Fibroblast of skin of back (primary cell): ENCODE measurements around the gene FGFR4. TPM values are rescaled to one million over a fixed set of nuclear protein-coding genes. Genes with fewer than 3 reads are reported as not detected.
"Not testable (repeated sequence)": the region's sequence is repeated elsewhere in the genome, so short reads cannot be mapped to it uniquely, and the experiment has no call there.

Experiments used
- DNase-seq: peaks from one replicate; pipeline ENCODE4 v3.0.0-alpha.2; 2013
- polyA plus RNA-seq, 2 experiments: library from polyadenylated mRNA; unstranded; fragments of 120-200 nt; gene quantifications; one replicate each; pipeline ENCODE4 v1.2.1, GENCODE V29; 2013; ENCODE audit not compliant: insufficient read length in 2 of 2

The FGFR4 gene
- 0.42 TPM for polyA plus RNA-seq (2013, experiment 1 of 2; ENCODE audit: insufficient read length)
- polyA plus RNA-seq (2013, experiment 2 of 2; ENCODE audit: insufficient read length): 0.29 TPM

DNA sequence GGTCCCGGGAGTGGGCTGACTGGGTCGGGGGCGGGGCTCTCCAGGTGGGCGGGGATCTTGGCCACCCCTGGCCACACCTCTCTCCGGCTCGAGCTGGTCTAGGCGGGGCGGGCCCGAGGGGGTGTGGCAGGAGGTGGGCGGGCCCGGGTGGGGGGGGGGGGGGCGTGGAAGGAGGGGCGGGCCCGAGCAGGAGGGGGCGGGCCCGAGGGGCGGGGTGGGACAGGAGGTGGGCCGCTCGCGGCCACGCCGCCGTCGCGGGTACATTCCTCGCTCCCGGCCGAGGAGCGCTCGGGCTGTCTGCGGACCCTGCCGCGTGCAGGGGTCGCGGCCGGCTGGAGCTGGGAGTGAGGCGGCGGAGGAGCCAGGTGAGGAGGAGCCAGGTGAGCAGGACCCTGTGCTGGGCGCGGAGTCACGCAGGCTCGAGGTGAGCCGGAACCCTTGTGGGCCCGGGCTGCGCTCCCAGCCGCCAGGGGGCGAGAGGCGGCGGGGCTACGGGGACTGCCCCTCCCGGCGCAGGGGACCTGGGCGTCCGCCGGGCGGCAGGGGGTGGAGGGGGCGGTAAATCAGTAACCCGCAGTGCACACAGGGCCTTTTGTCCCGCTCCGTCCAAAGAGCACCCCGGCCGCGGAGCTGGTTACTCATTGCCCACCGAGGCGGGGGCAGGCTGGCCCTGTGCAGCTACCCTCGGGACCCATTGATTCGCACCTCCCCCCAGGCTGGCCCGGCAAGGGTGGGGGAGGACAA, at the start of gene FGFR4:
FGFR4 (plus strand) TSS at position 262 of the 744 bp plus-strand sequence. CDS start 2,688 bp downstream, outside the sequence.
- DNase-seq: peak; percentile 49

DNA sequence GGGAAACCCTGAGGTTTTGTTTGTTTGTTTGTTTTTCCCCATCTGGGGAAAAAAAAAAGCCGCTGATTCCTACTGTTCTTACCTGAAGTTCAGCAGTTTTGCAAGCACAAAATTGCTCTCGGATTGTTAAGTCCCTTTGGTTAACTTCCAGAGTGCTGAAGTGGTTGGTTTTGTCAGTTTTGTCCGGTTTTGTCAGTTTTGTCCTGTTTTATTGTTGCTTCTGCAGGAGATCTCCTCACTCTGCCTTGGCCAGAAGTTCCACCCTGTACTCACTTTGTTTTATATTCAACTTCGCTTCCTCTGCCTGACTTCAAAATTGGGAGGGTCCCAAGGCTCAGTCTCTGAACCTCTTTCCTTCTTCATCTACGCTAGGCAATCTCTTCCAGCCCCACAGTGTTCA, 49.8 kb upstream of the FGFR4 start:
- no peak for DNase-seq

DNA sequence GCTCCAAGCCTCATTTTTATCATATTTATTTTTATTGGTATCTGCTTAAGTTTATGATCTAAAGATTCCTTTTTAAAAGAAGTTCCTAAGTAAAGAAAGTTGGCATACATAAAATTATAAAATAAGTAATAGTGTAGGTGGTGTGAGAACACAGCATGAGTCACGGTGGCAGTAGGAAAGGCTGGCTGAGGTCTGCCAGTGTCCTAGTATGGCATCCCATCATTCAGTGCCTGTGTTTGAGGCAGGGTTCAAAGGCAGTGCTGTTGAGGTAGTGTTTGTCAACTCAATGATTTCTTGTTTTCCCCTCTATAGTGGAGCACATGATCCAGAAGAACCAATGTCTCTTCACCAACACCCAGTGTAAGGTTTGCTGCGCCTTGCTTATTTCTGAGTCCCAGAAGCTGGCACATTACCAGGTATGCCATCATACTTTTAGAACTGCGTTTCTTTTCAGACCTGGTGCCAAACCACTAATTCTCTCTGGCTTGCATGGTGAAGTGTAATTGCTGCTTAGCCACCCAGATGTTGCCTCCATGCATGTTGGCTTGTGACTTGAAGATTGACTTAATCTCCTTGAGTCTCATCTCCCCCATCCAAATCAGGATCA, 45.8 kb upstream of the FGFR4 start:
- peak; percentile 13 for DNase-seq

DNA sequence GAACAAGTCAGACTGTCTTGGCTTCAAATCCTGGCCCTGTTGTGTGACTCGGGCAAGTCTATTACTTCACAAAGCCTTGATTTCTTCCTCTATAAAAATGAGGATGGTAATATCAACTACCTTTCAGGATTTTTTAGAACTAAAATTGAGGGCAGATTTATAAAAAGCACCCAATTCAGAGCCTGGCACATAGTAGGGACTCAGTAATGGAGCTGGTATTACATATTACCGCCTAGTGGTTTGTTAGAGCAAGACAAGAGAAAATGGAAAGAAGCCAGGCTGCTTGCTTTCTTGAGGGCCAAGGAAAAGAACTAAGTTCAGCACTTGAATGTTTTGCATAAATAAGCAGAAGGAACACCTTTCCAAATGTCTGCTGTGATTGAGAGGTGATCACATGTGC, 44.8 kb upstream of the FGFR4 start:
- no peak for DNase-seq

DNA sequence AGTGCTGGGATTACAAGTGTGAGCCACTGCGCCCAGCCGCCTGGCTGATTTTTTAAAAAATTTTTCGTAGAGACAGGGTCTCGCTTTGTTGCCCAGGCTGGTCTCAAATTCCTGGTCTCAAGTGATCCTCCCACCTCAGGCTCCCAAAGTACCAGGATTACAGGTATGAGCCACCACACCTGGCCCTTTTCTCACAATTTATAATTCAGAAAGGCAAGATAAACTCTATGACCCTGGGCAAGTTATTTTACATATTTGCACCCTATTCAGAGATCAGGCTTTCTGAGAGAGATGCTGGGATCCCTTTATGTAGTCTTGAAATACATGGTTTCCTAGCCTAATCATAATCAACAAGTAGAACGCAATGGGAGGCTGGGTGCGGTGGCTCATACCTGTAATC, 43.6 kb upstream of the FGFR4 start:
- DNase-seq: no peak

DNA sequence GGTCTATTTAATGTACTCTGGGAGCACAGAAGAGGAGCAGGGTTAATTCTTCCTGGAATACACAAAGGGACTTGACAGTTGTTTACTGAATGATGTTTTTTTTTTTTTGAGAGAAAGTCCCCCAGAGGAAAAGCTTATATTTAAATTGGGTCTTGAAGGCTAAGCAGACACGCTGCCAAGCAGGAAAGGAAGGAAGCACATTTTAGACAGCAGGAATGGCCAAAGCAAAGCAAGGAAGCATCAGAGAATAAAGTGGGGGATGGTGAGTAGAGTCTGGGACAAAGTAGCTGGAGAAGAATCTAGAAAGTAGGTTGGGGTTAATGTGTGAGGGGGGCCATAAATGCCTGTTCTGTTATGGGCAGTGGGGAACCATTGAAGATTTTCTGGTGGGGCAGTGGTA, 42.8 kb upstream of the FGFR4 start:
- no peak for DNase-seq

DNA sequence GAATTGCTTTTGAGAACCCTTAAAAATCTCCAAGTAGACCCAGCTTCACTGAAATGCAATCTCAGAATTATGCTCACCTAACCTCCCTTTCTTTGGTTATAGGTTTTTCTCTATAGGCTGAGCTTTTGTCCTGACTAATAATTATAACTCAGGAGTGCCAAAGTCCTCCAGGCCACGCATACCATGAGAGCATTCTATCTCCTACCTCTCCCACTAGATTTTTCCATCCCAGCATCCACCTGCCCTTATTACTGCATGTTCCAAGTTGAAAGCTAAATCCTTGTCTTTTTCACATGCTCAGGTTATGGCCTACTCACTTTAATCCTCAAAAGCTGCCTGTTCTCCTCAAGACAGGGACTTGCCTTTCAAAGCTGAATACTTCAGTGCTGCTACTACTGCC, 42.1 kb upstream of the FGFR4 start:
- no peak for DNase-seq

DNA sequence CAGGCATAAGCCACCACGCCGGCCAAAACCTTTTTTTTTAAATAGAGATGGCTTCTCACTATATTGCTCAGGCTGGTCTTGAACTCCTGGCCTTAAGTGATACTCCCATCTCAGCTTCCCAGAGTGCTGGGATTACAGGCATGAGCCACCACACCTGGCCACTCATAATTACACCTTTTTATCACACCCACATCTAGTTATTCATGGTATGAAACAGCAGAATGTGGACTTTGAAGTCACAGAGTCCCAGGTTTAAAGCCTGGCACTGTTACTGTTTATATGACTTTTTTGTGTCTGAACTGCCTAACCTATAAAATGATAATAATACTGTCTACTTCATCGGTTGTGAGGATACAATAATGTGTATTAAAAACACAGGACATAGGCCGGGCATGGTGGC, 41.1 kb upstream of the FGFR4 start:
- no peak for DNase-seq

DNA sequence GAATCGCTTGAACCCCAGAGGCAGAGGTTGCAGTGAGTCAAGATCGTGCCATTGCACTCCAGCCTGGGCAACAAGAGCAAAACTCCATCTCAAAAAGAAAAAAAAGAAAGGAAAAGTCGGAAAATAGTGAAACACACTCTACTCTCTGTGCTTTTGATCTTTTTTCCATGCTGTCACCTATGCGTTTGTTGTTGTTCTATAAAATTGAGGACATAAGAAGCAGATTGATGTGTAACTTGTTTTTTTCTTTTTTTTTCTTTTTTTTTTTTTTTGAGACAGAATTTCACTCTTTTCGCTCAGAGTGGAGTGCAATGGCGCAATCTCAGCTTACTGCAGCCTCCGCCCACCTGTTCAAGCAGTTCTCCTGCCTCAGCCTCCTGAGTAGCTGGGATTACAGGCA, 38.2 kb upstream of the FGFR4 start:
- DNase-seq: not testable (repeated sequence)

DNA sequence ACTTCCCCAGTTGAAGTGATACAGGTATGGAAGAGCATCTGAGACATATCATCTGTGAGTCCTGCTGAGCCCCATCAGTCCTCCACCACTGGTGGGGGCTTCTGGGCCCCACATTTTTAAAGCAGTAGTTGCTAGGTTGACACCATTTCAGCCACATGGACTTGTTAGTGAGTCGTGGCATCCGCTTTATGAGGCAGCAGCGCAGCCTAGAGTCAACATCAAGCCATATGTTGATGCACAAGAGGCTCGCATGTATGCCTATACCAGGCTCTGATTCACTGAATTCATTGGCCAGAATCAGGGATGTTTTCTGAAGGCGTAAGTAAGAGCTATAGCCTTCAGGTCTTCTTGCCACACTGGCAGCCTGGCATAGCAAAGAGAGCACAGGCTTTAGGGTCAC, 37.4 kb upstream of the FGFR4 start:
- DNase-seq: no peak

DNA sequence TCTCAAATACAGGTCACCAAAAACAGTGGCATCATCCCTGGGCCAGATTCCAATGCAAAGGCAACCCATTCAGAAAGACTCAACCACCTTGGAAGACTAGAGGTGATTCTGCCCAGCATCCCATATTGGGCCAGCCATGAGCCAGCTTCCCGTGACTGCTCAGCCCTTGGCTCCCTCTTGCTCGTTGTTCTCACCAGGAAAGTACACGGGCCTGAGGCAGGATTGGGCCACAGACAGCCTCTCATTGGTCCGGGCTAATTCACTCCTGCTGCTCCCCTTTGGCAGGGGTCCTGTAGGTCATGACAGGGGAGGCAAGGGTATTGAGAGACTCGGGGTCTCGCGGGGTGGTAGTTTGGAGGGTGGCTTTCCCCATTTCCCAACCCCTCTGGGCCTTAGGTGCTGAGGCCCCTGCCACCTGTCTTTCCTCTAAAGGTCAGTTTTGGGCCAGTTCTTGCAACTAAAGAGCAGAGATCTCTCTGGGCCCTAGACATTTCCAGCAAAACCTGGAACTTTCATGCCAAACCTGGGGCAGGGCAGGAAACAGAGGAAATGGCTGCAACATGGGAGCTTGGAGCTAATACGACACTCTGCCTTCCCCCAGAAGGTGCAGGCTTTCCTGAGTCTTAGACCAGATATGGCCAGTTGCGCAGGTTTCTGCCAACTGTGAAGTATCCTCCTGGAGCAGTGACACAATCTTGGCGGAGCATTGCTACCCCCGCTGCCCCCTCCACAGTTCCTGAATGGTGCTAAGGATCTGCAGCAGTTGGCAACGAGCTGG, 22.0 kb upstream of the FGFR4 start:
- no peak for DNase-seq

DNA sequence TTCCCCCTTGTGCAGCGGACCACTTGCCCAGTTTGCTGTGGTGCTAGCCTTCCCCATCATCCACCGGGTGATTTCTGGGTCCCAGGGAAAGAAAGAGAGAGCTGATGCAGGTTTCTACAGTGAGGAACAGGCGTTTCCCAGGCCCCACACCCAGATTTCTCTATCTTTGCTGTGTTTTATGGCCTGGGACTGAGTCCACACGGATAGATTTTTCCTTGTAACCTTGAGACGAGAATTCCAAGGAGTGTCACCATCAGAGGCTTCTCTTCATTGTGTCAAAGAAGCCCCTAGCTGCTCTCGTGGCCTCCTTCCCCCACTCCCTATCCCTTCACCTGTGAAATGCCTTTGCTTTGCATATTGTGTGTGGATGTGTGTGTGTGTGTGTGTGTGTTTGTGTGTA, 21.2 kb upstream of the FGFR4 start:
- no peak for DNase-seq

DNA sequence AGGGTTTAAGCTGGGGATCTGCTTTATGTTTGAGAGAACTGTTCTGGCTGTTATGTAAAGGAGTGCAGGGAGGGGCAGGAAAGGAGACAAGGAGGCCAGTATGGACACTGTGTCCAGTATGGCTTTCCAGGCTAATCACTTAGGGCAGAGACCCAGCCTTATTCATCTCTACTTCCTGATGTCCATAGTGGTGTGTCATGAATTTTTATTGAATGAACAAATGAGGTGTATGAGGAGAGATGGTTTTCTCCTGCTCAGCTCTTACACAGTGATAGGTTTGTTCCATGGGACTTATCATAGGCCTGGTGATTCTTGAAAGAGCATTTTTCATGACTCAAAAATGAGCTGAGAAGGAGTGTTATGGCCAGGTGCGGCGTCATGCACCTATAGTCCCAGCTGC, 20.5 kb upstream of the FGFR4 start:
- DNase-seq: no peak

DNA sequence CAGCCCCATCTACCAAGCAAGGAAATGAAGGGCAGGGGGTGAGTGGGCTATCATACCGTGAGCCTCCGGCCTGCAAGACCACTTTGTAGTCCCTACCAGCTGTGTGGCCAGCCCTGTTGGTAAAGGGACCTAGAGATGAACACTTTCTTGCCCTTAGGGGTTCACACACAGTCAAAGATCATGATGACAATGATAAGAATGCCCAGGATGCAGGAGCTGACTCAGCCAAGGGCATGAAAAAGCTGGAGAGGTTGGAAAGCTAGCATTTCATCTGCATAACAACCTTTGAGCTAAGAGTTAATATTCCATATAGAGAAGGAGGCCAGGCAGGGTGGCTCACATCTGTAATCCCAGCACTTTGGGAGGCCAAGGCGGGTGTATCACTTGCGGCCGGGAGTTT, 19.2 kb upstream of the FGFR4 start:
- no peak for DNase-seq

DNA sequence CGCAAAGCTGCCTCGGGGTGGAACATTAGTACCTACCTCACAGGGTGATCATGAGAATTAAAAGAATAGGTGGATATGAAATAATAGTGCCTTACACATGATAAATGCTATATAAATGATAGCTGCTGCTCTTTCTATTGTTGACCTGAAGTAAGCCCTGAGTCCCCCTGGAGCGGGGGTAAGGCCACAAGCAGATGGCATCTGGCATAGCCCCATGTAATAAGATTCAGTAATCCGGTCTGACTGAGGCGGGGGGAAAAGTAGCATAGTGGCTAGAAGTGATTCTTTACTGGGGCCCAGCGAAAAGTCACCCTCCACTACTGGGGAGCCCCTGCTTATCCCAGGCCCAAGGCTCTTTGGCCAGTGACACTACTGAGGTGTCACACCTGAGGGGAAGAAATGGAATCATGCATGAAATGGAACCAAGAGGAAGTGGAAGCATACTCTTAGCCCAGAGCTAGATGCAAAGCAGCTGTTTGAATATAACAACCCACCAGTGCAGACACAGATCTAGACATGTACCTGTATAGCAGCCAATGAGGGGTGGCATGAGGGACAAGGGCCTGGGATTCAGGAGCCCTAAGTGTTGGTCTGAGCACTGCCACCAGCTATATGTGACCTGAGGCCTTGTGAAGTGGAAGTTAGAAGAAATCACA, 16.1 kb upstream of the FGFR4 start:
- no peak for DNase-seq

DNA sequence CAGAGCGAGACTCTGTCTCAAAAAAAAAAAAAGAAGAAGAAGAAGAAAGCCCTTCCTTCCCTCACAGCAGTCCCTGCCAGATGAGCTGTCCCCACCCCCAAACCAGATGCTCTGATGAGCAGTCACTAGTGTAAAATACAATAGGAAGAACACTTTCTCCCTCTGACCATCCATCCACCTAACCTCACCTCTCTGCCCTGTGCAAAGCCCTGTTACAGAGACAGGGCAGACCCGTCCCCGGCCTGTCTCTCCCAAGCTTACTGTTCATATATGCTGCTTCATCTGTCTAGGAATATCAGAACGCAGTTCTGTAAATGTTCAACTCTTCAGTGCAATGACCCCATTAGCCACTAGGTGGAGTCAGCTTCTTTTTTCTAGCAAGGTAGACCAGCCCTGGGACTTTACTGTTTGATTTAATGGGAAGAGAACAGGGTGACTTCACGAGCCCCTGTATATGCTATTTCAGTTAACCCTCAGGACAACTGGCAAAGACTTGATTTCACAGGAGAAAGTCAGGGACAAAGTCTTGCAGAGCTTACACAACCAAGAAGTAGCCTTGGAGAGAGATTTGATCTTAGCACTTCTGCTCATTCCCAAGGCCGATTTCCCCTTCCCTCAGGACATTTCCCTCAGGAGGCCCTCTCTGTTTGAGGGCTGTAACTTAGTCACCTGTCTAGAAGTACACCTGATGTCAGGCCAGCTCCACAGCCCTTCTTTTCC, 14.9 kb upstream of the FGFR4 start:
- DNase-seq: peak; percentile 83

DNA sequence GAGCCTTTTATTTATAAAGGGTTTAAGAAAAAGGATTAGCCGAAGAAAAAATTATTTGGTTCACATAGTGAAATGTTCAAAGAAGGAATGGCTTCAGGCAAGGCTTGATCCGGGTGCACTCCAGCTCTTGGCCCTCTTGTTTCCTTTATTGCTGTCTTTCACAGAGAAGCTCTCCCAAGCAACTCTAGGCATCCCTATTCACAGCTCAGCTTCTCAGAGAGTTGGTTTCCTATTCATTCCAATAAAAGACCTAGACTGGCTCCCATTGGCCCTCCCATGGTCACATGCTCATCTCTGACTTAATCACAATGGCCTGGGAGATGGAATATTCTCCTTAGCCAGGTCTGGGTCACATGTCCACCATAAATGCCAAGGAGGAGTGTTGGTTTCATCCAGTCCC, 9.4 kb upstream of the FGFR4 start:
- DNase-seq: no peak

DNA sequence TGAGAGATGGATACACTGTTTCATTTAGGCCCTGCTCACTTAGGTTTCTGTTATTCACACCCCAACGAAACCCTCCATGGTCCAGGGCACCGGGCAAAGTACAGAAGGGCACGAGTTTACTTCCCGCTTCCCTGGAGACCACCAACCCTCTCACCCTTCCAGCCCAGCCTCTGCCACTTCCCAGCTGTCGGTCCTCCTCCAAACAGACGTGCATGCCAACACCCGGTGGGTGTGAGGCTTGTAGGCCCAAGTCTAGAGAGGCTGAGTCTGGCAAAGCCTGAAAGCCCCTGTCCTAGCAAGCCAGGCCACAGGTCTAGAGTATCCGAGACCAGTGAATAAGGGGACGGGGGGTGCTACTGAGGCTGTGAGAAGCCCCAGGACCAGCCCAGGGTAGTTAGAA, 7.1 kb upstream of the FGFR4 start:
- no peak for DNase-seq

DNA sequence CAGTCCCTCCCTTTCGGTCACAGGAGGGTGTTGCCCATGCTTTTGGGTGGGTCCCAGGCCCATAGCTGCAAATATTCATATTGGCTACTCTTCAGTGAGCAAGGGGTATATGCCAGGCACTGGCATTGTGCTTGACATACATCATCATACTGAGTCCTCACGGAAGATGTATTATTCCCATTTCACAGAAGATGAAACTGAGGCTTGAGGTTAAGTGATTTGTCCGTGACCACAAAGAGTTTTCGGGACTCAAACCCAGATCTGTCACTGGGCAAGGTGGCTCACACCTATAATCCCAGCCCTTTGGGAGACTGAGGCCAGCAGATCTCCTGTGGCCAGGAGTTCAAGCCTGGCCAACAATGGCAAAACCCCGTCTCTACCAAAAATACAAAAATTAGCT, 6.5 kb upstream of the FGFR4 start:
- DNase-seq: no peak

DNA sequence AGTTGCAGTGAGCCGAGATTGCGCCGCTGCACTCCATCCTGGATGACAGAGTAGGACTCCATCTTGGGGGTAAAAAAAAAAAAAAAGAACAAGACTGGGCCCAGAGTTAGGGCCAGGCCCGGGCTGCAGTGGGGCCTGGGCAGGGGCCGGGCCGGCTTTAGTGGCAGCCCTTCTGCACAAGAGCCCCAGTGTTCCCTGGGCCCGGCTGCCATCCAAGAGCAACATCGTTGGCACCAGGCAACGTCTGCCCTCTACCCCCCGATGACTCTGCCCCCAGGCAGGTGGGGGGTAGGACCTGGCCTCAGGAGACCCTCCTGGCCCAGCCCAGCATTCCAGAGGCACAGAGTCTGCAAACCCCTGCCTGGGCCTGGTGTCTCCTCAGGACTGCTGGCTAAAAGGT, 4.9 kb upstream of the FGFR4 start:
- no peak for DNase-seq

DNA sequence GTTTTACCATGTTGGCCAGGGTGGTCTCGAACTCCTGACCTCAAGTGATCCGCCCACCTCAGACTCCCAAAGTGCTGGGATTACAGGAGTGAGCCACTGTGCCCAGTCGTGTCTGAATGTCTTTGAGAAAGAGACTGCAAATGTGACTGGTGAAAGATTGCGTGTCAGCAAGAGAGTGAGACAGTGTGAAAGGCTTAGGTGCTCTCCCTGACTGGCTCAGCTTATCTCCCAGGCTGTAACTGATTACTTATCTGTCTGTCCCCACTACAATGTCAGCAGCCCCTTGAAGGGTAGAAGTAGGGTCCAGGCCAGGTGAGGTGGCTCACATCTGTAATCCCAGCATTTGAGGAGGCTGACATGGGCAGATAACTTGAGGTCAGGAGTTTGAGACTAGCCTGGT, 3.4 kb upstream of the FGFR4 start:
- DNase-seq: no peak

DNA sequence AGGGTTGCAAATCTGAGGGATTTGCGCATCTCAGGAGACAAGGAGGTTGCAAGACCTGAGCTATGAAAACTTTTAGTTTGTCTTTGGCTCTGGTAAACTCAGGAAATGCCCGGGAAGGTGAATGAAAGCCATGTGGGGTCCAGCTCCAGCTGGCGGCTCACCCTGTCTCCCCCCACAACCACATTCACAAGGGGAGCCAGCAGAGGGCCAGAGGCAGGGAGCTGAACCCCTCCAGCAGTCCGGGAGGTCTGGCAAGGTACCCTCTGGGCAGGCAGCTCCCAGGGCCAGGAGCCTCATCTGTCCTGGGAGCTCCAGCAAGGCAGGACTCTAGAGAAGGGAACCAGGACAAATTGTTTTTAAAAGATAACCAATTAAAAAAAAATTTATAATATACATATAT, 2.5 kb upstream of the FGFR4 start:
- DNase-seq: no peak
